ENCODE results near the gene RBP2. TPM values are rescaled to one million over a fixed set of nuclear protein-coding genes. Genes with fewer than 3 reads are reported as not detected.

Gene RBP2
- polyA plus RNA-seq, 2 of the 4 experiments (the other 2 are of a cell fraction): not detected

GRCh38 chr3:139421460-139421859 lies 54.9 kb downstream of the RBP2 start:
- H3K4me1 ChIP-seq: no peaks in the 10 kb centered on the region
- FAIRE-seq (no peak), ATAC-seq (no peak), DNase-seq (ENCODE audit: low read depth in 1 of 2, low spot score in 1 of 2) (no peak)
- H3K27ac ChIP-seq: no peak overlapping the region
- H3K4me2 ChIP-seq: no peak overlapping the region
- TF ChIP-seq, protein P1, sequence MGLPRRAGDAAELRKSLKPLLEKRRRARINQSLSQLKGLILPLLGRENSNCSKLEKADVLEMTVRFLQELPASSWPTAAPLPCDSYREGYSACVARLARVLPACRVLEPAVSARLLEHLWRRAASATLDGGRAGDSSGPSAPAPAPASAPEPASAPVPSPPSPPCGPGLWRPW (IDR thresholded peaks at IDR 0.05): no peak
- no peak for TF ChIP-seq NR3C1 (IDR thresholded peaks at IDR 0.05)
- no peak for TF ChIP-seq FOXS1 (CRISPR knock-in tag; IDR thresholded peaks at IDR 0.05)
- TF ChIP-seq EP300 (IDR thresholded peaks at IDR 0.05): no peak
- TF ChIP-seq KDM1A (IDR thresholded peaks at IDR 0.05; ENCODE audit: low read depth): no peak
- no peak for TF ChIP-seq MYC (IDR thresholded peaks at IDR 0.05; ENCODE audit: borderline replicate concordance, low read length)
- no peak for TF ChIP-seq SMC3 (IDR thresholded peaks at IDR 0.05)
- 100% methylated on average over 1 of the region's 1 CpG for WGBS (ENCODE audit: missing lambda C conversion rate)
- H3K4me3 ChIP-seq: no peak overlapping the region
- H3K9me3 ChIP-seq: no peaks in the 10 kb centered on the region
- ChIA-PET CTCF (no interaction called here), POLR2A (no interaction called here)

GRCh38 chr3:139421040-139421439 lies 55.3 kb downstream of the RBP2 start:
- no peak for ATAC-seq
- CTCF ChIA-PET: no interaction called here
- no peak for DNase-seq (ENCODE audit: low read depth in 1 of 2, low spot score in 1 of 2)
- Histone ChIP-seq H3K4me3 (no peak overlapping the region), H3K4me1 (no peaks in the 10 kb centered on the region), H3K9me3 (no peaks in the 10 kb centered on the region), H3K4me2 (no peak overlapping the region), H3K27ac (no peak overlapping the region)
- POLR2A ChIA-PET: no interaction called here
- WGBS (ENCODE audit: missing lambda C conversion rate): 36% methylated on average over 1 of the region's 1 CpG
- TF ChIP-seq HOXB5 (CRISPR knock-in tag; IDR thresholded peaks at IDR 0.05): no peak
- FAIRE-seq: no peak

DNA sequence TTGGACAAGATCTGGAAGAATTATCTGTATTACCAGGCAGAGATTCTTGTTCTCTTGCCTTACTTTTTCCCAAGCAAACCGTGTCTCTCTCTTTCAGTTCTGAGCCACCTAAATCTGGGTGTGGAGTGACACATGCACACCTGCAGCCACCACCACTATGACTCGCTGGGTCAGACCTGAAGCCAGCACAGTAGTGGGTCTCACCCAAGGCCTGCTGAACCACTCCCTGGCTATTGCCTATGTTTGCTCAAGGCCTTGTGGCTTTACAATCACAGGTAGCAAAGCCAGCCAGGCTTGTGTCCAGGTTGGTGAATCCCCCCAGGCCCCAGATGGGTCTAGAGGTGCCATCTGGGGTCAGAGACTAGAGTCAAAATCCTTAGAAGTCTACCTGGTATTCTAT lies 58.2 kb downstream of the RBP2 start:
- ATAC-seq (no peak), DNase-seq (ENCODE audit: low read depth in 1 of 2, low spot score in 1 of 2) (no peak), FAIRE-seq (no peak)
- no peak overlapping the region for H3K4me3 ChIP-seq
- no peaks in the 10 kb centered on the region for H3K4me1 ChIP-seq
- POLR2A ChIA-PET: no interaction called here
- H3K27ac ChIP-seq: no peak overlapping the region
- TF ChIP-seq HMGXB4 (CRISPR knock-in tag; IDR thresholded peaks at IDR 0.05; ENCODE audit: borderline replicate concordance) (no peak), HOXB13 (CRISPR knock-in tag; IDR thresholded peaks at IDR 0.05; ENCODE audit: low read depth) (no peak)
- TF ChIP-seq, protein P2, sequence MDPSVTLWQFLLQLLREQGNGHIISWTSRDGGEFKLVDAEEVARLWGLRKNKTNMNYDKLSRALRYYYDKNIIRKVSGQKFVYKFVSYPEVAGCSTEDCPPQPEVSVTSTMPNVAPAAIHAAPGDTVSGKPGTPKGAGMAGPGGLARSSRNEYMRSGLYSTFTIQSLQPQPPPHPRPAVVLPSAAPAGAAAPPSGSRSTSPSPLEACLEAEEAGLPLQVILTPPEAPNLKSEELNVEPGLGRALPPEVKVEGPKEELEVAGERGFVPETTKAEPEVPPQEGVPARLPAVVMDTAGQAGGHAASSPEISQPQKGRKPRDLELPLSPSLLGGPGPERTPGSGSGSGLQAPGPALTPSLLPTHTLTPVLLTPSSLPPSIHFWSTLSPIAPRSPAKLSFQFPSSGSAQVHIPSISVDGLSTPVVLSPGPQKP (IDR thresholded peaks at IDR 0.05; ENCODE audit: low read depth, low read length): no peak
- H3K4me2 ChIP-seq: no peak overlapping the region
- WGBS (ENCODE audit: missing lambda C conversion rate): 51% methylated on average over 2 of the region's 2 CpGs
- CTCF ChIA-PET: no interaction called here
- peaks cover 7% of the 10 kb centered on the region; the same call in 1 of the 3 replicates for H3K9me3 ChIP-seq

GRCh38 chr3:139416275-139416674 lies 60.0 kb downstream of the RBP2 start:
- DNase-seq (ENCODE audit: low read depth in 1 of 2, low spot score in 1 of 2) (no peak), ATAC-seq (no peak), FAIRE-seq (no peak)
- ChIA-PET POLR2A (no interaction called here), CTCF (no interaction called here)
- Histone ChIP-seq H3K9me3 (peaks cover 11% of the 10 kb centered on the region; the same call in 1 of the 3 replicates), H3K4me3 (no peak overlapping the region), H3K4me1 (no peaks in the 10 kb centered on the region), H3K4me2 (no peak overlapping the region), H3K27ac (no peak overlapping the region)
- TF ChIP-seq TP53 (CRISPR knock-in tag; IDR thresholded peaks at IDR 0.05) (no peak), FOXS1 (CRISPR knock-in tag; IDR thresholded peaks at IDR 0.05) (no peak), EP300 (IDR thresholded peaks at IDR 0.05) (no peak), SMC3 (IDR thresholded peaks at IDR 0.05) (no peak), CHD2 (IDR thresholded peaks at IDR 0.05; ENCODE audit: low read length, partially characterized antibody) (no peak), RNF2 (IDR thresholded peaks at IDR 0.05; ENCODE audit: borderline replicate concordance, low read depth) (no peak), GATA3 (IDR thresholded peaks at IDR 0.05; ENCODE audit: borderline replicate concordance) (no peak), RFX5 (IDR thresholded peaks at IDR 0.05) (no peak), ZC3H11A (IDR thresholded peaks at IDR 0.05) (no peak)
- TF ChIP-seq, protein P3, sequence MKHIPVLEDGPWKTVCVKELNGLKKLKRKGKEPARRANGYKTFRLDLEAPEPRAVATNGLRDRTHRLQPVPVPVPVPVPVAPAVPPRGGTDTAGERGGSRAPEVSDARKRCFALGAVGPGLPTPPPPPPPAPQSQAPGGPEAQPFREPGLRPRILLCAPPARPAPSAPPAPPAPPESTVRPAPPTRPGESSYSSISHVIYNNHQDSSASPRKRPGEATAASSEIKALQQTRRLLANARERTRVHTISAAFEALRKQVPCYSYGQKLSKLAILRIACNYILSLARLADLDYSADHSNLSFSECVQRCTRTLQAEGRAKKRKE (CRISPR knock-in tag; IDR thresholded peaks at IDR 0.05; ENCODE audit: low read depth): no peak
- 53% methylated on average over 1 of the region's 1 CpG for WGBS (ENCODE audit: missing lambda C conversion rate)
